HG03066 (cell line): Measurements from ENCODE around the gene CMIP.

Source experiments
- ATAC-seq: cut with Tn5 transposase; IDR thresholded peaks from one replicate; pipeline ENCODE4 v1.9.1; 2021; ENCODE audit warnings: low read depth; ENCODE audit not compliant: unreplicated experiment

CMIP gene

GRCh38 chr16:81668243-81669097 lies 223.9 kb downstream of the CMIP start:
- ATAC-seq: no peak

- no peak for ATAC-seq
Measured at GRCh38 chr16:81669473-81670350, 225.1 kb downstream of the CMIP start.

GRCh38 chr16:81671738-81672597 lies 227.4 kb downstream of the CMIP start:
- no peak for ATAC-seq

GRCh38 chr16:81673432-81673831 lies 228.8 kb downstream of the CMIP start:
- no peak for ATAC-seq

GRCh38 chr16:81675662-81676061 lies 231.1 kb downstream of the CMIP start:
- no peak for ATAC-seq

- no peak for ATAC-seq
Measured at GRCh38 chr16:81676066-81676882, 231.7 kb downstream of the CMIP start.

GRCh38 chr16:81676883-81677737 lies 232.5 kb downstream of the CMIP start:
- ATAC-seq: no peak

- ATAC-seq: no peak
Measured at GRCh38 chr16:81678326-81679095, 233.9 kb downstream of the CMIP start.

GRCh38 chr16:81679721-81680430 lies 235.3 kb downstream of the CMIP start:
- ATAC-seq: no peak

GRCh38 chr16:81680444-81681275 lies 236.1 kb downstream of the CMIP start:
- ATAC-seq: no peak

GRCh38 chr16:81681311-81681710 lies 236.7 kb downstream of the CMIP start:
- no peak for ATAC-seq

- ATAC-seq: no peak
Measured at GRCh38 chr16:81684242-81684837, 239.7 kb downstream of the CMIP start.

- ATAC-seq: no peak
Measured at GRCh38 chr16:81684901-81685300, 240.3 kb downstream of the CMIP start.

GRCh38 chr16:81686391-81687130 lies 242.0 kb downstream of the CMIP start:
- ATAC-seq: no peak

- ATAC-seq: no peak
Measured at GRCh38 chr16:81687131-81687456, 242.5 kb downstream of the CMIP start.

GRCh38 chr16:81688182-81688581 lies 243.6 kb downstream of the CMIP start:
- no peak for ATAC-seq
